KMS-11 (cell line): ENCODE results near the gene PAGE1.
"Not testable (repeated sequence)": the region's sequence is repeated elsewhere in the genome, so short reads cannot be mapped to it uniquely, and the experiment has no call there.

Source experiments
- H2AFZ ChIP-seq: fragments of 200-600 bp; sonication (generic); 2 replicates; pipeline ENCODE4 v1.6.1; 2016; ENCODE audit warnings: antibody characterized with exemption, mixed run types, low read depth
- H3K27ac ChIP-seq: fragments of 200-600 bp; sonication (generic); 2 replicates; pipeline ENCODE4 v1.6.1; 2016; ENCODE audit warnings: mild to moderate bottlenecking, mixed run types
- H3K27me3 ChIP-seq: fragments of 200-600 bp; sonication (generic); 2 replicates; pipeline ENCODE4 v1.6.1; 2017; ENCODE audit warnings: mild to moderate bottlenecking, low read depth, mixed run types, moderate library complexity; ENCODE audit not compliant: insufficient read depth
- H3K36me3 ChIP-seq: fragments of 200-600 bp; sonication (generic); 2 replicates; pipeline ENCODE4 v1.6.1; 2017; ENCODE audit warnings: mild to moderate bottlenecking, mixed run types; ENCODE audit not compliant: insufficient read depth
- H3K4me1 ChIP-seq: fragments of 200-600 bp; sonication (generic); 2 replicates; pipeline ENCODE4 v1.6.1; 2016; ENCODE audit warnings: mild to moderate bottlenecking, low read depth, mixed run types; ENCODE audit not compliant: poor library complexity, severe bottlenecking
- H3K4me2 ChIP-seq: fragments of 200-600 bp; sonication (generic); 2 replicates; pipeline ENCODE4 v1.7.0; 2016; ENCODE audit warnings: mild to moderate bottlenecking, mixed run types
- H3K4me3 ChIP-seq: fragments of 200-600 bp; sonication (generic); IDR thresholded peaks from 2 replicates; pipeline ENCODE4 v1.6.1; 2017; ENCODE audit warnings: low read depth, low read length, mixed read lengths; ENCODE audit not compliant: insufficient read depth
- H3K79me2 ChIP-seq: fragments of 200-600 bp; sonication (generic); 2 replicates; pipeline ENCODE4 v1.6.1; 2016; ENCODE audit warnings: low read depth, mixed run types; ENCODE audit not compliant: insufficient read depth
- H3K9ac ChIP-seq: fragments of 200-600 bp; sonication (generic); 2 replicates; pipeline ENCODE4 v1.6.1; 2016; ENCODE audit warnings: mild to moderate bottlenecking, mixed run types
- H4K20me1 ChIP-seq: fragments of 200-600 bp; sonication (generic); 2 replicates; pipeline ENCODE4 v1.6.1; 2016; ENCODE audit warnings: mild to moderate bottlenecking, mixed run types; ENCODE audit not compliant: insufficient read depth
- TF ChIP-seq, protein P1 (sequence below): fragments of 200-600 bp; sonication (generic); conservative IDR thresholded peaks from 2 replicates; pipeline ENCODE4 v1.6.1; 2017; ENCODE audit warnings: low read depth, mild to moderate bottlenecking, antibody characterized with exemption, low read length, moderate library complexity, mixed read lengths

PAGE1 gene, protein sequence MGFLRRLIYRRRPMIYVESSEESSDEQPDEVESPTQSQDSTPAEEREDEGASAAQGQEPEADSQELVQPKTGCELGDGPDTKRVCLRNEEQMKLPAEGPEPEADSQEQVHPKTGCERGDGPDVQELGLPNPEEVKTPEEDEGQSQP

DNA sequence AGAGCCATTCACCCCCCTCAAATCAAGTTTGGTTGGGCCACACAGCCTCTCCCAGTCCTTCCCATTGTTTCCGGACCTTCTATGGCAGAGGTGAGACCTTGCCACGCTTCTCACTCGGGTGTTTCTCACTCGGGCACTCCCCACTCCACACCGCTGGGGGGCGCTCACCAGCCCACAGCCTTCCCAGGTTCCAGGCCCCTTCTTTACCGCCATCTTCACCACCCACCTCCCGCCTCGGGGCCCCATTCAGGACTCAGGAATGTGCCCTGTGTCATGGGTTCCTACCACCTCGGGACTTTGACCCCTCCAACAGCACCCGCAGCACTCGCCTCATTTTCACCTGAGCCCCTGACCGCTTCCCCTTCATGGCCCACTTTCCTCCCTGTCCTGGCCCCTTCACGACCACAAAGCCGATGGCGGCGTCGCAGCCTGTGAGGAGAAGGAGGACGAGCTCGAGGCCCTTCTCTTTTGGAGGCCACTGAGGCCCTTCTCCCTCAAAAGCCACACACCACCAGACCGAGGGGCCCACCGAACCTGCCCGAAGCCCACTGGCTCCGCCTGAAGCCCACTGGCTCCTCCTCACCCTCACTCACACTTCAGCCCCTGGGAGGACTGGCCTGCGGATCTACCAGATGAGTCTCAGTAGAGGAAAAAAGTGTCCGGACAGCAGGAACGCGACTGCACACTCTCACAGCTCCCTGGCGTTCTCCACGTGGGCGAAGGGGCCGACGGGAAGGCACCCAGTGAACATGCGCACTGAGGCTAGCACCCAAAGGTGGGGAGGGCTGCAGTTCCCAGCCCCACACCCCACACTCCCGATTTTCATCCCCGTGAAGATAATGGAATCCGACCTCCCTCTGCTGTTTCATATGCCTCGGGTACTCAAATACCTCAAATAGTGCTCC is at the start of gene PAGE1:
Gene PAGE1, minus strand, starts transcription at position 709 of the 905 bp plus-strand sequence. CDS start 1,214 bp downstream, outside the sequence.
- TF ChIP-seq, protein P1, sequence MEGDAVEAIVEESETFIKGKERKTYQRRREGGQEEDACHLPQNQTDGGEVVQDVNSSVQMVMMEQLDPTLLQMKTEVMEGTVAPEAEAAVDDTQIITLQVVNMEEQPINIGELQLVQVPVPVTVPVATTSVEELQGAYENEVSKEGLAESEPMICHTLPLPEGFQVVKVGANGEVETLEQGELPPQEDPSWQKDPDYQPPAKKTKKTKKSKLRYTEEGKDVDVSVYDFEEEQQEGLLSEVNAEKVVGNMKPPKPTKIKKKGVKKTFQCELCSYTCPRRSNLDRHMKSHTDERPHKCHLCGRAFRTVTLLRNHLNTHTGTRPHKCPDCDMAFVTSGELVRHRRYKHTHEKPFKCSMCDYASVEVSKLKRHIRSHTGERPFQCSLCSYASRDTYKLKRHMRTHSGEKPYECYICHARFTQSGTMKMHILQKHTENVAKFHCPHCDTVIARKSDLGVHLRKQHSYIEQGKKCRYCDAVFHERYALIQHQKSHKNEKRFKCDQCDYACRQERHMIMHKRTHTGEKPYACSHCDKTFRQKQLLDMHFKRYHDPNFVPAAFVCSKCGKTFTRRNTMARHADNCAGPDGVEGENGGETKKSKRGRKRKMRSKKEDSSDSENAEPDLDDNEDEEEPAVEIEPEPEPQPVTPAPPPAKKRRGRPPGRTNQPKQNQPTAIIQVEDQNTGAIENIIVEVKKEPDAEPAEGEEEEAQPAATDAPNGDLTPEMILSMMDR: no peak
- no peaks in the 10 kb centered on the region for H3K27me3 ChIP-seq

DNA sequence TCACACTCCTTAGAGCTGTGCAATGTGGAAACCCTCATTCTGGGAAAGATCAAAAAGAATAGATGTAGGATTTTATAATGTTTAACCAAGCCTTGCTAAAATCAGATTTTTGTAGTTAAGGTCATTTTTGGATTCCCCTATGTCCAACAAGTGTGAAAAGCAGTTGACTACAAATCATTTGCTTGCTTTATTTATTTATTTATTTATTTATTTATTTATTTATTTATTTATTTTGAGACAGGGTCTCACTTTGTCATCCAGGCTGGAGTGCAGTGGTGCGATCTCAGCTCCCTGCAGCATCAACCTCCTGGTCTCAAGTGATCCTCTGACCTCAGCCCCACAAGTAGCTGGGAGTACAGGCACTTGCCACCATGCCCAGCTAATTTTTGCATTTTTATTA is 45.7 kb upstream of the PAGE1 start:
- H3K36me3 ChIP-seq, H3K9ac ChIP-seq, H4K20me1 ChIP-seq, H3K27me3 ChIP-seq, H3K79me2 ChIP-seq, H3K27ac ChIP-seq, H3K4me3 ChIP-seq, H2AFZ ChIP-seq, H3K4me2 ChIP-seq, H3K4me1 ChIP-seq: not testable (repeated sequence)

More for the DNA sequence above, at the start of gene PAGE1:
- Histone ChIP-seq H2AFZ (no peak within 1 kb of the TSS), H3K4me3 (no peak within 1 kb of the TSS), H3K4me1 (no peaks in the 10 kb centered on the region), H3K4me2 (no peak within 1 kb of the TSS), H3K9ac (no peak within 1 kb of the TSS), H3K27ac (no peak within 1 kb of the TSS), H3K79me2 (no peaks in the 10 kb centered on the region), H4K20me1 (no peaks in the 10 kb centered on the region), H3K36me3 (no peaks in the 10 kb centered on the region)

DNA sequence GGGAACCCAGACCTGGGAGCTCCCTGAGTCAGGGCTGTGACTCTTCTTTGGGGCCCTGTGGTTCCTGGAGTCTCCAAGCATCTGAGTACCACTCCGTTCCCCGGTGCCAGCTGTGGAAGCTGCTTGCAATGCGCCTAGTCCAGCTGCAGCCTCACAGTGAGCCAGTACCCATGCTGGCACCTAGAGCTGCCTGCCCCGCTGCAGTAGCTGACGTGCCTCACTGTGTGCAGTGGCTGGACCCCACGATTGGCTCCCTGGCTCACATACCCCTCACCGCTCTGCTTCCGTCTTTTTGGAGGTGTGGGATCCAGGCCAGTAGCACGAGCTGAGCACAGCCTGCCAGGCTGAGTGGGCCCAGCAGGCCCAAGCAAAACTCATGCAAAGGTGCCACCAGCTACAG is 32.1 kb upstream of the PAGE1 start:
- no peak overlapping the region for H3K4me3 ChIP-seq
- H3K79me2 ChIP-seq: no peaks in the 10 kb centered on the region
- H3K4me2 ChIP-seq: no peak overlapping the region
- no peaks in the 10 kb centered on the region for H3K36me3 ChIP-seq
- no peak overlapping the region for H2AFZ ChIP-seq
- H4K20me1 ChIP-seq: no peaks in the 10 kb centered on the region
- TF ChIP-seq, protein P1: no peak
- H3K27me3 ChIP-seq: no peaks in the 10 kb centered on the region
- H3K9ac ChIP-seq: no peak overlapping the region
- H3K4me1 ChIP-seq: peaks cover 32% of the 10 kb centered on the region
- H3K27ac ChIP-seq: no peak overlapping the region

DNA sequence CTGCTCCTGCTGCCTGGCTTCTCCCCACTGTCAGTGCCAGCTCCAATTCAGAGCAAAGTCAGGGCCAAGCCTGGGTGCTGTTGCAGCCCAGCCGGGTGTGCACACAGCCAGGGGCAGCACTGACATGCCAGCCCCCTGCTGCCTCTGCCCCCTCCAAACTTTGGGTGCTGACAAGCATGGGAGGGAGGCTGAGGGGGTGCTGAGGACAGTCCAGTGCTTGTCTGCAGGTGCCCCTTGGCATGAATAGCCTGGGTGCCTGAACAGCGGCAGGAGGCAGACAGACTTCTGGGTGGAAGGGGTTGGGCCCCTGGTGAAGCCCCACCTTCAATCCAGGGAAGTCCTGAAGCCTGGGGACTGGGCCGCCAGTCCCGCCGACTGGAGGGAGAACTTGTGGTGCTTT is 31.2 kb upstream of the PAGE1 start:
- no peak overlapping the region for H3K27ac ChIP-seq
- H3K27me3 ChIP-seq: no peaks in the 10 kb centered on the region
- no peak overlapping the region for H3K4me2 ChIP-seq
- no peak overlapping the region for H3K9ac ChIP-seq
- TF ChIP-seq, protein P1: no peak
- no peak overlapping the region for H3K4me3 ChIP-seq
- no peaks in the 10 kb centered on the region for H4K20me1 ChIP-seq
- no peaks in the 10 kb centered on the region for H3K79me2 ChIP-seq
- peaks cover 32% of the 10 kb centered on the region for H3K4me1 ChIP-seq
- no peaks in the 10 kb centered on the region for H3K36me3 ChIP-seq
- no peak overlapping the region for H2AFZ ChIP-seq
